GM12875 (cell line): ENCODE measurements around the gene ZNF292.

Source experiments
- H3K4me3 ChIP-seq: one replicate; pipeline ENCODE4 v1.5.1; 2011; ENCODE audit warnings: low read depth, low read length, control low read depth
- CTCF ChIP-seq: IDR thresholded peaks from 2 replicates; pipeline ENCODE4 v1.5.1; 2011; ENCODE audit warnings: low read depth, mild to moderate bottlenecking, control low read depth, inconsistent platforms, low read length, moderate library complexity, borderline replicate concordance; ENCODE audit not compliant: insufficient read depth

The ZNF292 gene

GRCh38 chr6:87212596-87212995, 57.2 kb downstream of the ZNF292 start:
- no peak overlapping the region for H3K4me3 ChIP-seq
- TF ChIP-seq CTCF = no peak

- TF ChIP-seq CTCF = no peak
- no peak overlapping the region for H3K4me3 ChIP-seq
Observed at GRCh38 chr6:87213364-87213763, 58.0 kb downstream of the ZNF292 start.

GRCh38 chr6:87214831-87215230, 59.5 kb downstream of the ZNF292 start:
- no peak overlapping the region for H3K4me3 ChIP-seq
- TF ChIP-seq CTCF = no peak

GRCh38 chr6:87220997-87221396, 65.6 kb downstream of the ZNF292 start:
- H3K4me3 ChIP-seq = no peak overlapping the region
- no peak for TF ChIP-seq CTCF

- TF ChIP-seq CTCF = no peak
- H3K4me3 ChIP-seq = no peak overlapping the region
Observed at GRCh38 chr6:87222676-87223075, 67.3 kb downstream of the ZNF292 start.

- TF ChIP-seq CTCF = no peak
- H3K4me3 ChIP-seq = no peak overlapping the region
Observed at GRCh38 chr6:87224971-87225370, 69.6 kb downstream of the ZNF292 start.

GRCh38 chr6:87225511-87225910, 70.1 kb downstream of the ZNF292 start:
- no peak overlapping the region for H3K4me3 ChIP-seq
- TF ChIP-seq CTCF = no peak
